ENCODE data around the gene CACNA1G. TPM values are rescaled to one million over a fixed set of nuclear protein-coding genes. Genes with fewer than 3 reads are reported as not detected.

Gene CACNA1G
- total RNA-seq: under 0.01 TPM

DNA sequence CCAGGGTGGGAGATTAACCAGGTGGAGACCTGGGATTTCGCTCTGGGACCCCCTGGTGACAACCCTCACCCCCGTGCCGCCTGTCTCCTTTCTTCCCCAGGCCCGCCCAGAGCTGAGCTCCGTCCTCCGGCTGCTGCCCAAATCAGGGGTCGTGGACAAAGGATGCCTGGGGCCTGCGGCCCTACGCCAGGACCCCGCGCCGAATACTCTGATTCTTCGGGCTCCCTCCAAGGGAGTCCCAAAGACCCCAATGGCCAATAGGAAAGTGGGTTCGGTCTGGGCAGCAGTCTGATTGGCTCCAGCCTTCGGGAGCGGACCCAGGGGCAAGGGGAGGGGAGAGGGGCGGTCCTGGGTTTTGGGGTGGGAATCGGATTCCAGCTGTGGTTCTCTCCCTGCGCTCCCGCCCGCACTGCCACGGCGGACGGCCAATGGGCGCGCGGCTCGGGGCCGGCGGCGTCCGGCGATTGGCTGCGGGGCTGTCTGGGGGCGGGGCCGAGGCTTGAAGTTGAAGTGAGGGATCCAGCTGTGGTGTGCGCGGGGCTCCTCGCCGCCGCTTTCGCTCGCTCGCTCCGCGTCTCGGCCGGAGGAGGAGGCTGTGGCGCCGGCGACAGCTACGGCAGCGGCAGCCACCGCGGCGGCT, at the start of gene CACNA1G:
Gene CACNA1G (plus strand): TSS at position 531 of the 640 bp plus-strand sequence. CDS start 745 bp downstream, outside the sequence.
- peak; percentile 59 to 87 (median 85) for DNase-seq (ENCODE audit: low read depth in 2 of 3, low spot score in 2 of 3)

DNA sequence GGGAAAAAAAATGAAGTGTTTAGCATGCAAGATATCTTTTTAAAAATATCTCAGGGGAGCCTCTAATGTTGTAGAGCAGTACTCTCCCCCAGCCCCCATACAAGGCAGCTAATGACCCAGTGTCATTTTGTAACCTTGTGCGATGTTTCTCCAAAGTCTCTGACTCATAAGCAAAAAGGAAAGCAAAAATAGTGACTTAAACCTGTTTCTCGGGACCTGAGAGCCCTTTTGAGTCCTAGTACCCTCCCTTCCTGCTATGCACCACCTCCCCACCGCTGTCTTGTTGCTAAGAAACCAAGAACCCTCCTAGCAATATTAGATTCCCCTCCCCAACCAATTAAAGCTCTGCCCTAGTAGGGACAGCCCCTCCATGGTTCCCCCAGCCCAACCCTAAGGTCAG, 49.5 kb upstream of the CACNA1G start:
- DNase-seq (ENCODE audit: low read depth in 2 of 3, low spot score in 2 of 3): peak in 1 of 3 donors; percentile 21

DNA sequence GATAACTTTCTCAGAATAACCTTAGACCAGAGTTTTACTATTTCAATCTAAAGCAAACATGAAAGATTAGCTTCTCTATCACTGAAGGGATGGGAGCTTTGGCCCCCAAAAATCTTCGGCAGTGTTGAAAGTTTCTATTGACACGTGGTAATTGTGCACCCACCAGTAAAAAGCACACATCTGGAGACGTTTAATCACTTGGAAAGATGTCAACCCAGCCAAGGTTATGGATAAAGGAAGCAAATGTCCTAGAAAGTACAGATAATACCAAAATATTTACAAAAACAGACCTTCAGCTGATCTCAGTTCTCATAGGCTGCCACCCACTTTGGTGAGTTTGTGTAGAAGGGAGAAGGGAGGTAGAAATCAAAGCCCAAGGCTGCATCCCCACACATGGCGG, 47.0 kb upstream of the CACNA1G start:
- no peak for DNase-seq (ENCODE audit: low read depth in 2 of 3, low spot score in 2 of 3)

DNA sequence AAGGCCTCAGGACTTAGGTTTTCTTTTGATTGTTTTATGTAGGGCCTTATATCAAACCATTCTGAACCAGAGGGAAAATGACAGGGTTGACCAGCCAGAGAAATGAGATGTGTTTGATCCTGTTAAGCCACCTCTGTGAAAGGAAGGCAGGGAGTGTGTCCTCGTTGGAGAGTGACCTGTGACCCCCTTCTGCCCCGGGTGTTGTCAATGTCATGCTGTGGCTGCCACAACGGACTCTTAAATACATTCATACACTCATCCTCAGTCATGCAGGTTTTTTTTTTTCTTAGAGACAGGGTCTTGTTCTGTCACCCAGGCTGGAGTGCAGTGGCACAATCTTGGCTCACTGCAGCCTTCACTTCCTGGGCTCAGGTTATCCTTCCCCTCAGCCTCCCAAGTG, 46.1 kb upstream of the CACNA1G start:
- DNase-seq (ENCODE audit: low read depth in 2 of 3, low spot score in 2 of 3): no peak

DNA sequence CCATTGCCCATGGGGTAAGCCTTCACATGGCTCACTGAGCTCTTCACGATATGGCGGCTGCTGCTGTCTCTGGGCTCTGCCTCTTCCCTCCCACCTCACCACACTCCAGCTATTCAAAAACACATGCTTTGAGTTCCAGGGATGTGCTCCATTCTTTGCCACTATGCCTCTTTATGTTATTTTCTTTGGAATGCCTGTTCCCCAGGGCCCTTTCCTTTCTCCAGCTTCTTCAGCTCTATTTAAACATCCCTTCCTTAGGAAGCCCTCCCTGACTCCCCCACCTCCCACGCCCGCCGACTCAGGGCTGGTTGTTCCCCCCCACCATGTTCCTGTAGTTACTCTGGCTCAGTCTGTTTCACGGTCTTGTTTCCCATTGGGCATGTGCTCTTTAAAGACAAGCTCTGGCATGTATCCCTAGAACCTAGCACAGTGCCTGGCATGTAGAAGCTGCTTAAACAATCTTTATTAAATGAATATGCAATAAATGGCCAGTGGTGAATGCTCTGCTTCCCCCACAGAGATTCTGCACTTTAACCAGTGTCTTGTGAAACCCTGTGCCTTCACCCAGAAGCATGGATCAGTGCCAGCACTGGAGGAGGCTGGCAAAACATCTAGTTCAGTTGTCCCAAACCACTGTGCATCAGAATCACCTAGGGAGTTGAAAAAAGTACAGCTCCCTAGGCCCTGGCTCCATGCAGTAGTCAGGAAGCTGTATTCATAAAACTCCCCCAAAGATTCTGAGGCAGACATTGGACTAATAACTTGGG, 45.4 kb upstream of the CACNA1G start:
- DNase-seq (ENCODE audit: low read depth in 2 of 3, low spot score in 2 of 3): no peak

DNA sequence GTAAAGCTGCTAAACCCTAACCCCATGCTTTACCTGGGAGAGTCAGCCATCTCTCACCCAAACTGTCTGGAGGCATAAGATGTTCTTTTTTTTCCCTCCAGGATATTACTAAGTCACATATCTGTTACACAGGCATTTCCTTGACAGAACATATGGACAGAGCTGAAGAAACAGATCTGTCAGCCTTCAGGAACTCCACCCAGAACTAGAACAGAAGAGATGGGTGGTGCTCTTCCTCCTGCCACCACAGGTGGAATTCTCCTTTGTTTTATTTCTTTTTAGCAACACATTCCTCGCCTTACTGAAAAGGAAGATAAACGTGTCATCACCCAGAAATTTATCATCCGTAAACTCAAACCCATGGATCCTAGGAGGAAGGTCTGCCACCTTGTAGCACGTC, 43.5 kb upstream of the CACNA1G start:
- no peak for DNase-seq (ENCODE audit: low read depth in 2 of 3, low spot score in 2 of 3)

DNA sequence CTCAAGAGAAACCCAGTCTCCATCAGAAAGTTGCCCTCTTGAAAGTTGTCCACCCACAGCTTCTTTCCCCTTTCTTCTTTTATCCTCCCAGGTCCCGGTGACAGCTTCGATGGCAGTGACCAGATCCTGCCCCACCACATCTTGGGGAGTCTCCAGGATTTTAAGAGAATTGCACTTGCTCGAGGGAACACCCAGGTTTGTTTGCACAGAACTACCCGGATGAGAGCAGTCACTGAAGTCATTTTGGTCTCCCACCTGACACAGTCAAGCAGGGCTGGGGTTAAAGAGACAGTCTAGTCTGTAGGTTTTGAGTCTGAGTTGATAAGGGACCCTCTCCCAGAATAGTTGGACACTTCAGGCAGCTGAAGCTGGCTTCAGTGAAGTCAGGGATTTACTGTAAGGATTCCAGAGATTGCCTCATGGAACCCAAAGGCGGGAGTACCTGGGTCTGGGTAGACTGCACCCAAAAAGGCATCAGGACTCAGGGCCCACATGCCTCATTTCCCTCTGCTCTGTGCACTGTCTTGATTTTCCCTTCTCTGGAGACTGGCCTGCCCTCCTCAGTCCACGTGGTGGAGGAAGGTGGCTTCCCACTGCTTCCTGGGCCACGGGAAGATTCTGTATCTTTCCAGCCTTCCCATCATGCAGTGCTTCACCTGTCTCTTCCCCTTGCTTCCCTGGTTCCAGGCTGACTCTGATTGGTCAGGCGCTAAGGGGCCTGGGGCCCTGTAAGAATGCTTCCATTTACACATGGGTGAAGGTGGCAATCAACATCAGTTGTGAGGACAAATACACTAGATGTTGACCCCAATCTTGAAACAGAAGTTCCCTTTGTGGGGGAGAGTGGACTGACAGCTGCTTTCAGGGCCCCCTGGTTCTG, 42.8 kb upstream of the CACNA1G start:
- DNase-seq (ENCODE audit: low read depth in 2 of 3, low spot score in 2 of 3): no peak

DNA sequence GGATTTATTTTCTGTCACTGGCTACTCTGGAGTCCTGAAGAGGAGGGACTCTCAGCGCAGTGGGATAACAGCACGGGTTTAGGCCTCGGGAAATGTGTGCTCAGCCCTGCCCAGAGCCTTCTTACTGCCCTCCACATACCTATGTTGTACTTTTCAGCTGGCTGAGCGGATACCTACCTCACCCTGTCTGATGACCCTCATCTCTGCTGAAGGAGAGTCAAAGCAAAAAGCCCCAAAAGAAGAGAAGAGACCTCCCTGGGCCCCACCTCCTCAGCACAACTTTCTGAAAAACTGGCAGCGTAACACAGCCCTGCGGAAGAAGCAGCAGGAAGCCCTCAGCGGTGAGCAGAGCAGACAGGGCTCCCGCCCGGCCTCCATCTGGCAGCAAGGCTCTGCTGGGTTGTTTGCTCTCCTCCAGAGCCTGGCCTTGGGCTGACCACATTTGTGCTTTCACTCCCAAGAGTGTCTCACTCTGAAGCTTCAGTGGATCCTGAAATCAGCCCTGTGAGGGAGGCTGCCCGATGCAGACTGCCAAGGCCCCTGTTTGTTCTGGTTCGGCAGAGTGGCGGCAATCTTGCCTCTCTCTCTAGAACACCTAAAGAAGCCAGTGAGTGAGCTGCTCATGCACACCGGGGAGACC, 42.0 kb upstream of the CACNA1G start:
- no peak for DNase-seq (ENCODE audit: low read depth in 2 of 3, low spot score in 2 of 3)

DNA sequence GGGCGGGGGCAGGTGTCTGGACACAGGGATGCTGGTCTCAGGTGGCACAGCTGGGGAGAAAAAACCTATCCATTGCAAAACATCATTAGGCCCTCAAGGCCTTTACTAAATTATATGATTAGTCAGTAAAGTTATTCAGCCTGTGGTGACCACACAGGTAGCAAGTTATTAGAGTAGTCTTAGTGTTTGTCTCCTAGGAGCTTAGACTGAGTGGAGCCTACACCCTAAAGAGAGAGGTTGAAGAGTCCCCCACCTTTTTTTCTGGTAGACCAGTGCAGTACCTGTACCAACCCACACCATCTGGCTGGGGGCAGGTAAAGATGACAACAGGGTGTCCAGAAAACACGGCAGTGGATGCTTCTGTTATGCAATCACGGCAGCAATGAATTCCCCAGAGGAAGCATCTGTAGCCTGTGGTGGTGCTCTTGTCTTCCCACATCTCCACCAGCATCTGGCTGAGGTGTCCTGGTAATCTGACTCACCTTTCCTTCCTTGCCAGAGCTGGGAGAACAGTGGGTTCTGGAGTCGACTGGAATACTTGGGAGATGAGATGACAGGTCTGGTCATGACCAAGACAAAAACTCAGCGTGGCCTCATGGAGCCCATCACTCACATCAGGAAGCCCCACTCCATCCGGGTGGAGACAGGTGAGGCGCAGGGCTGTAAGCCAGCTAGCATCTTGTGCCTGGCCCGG, 41.2 kb upstream of the CACNA1G start:
- no peak for DNase-seq (ENCODE audit: low read depth in 2 of 3, low spot score in 2 of 3)

DNA sequence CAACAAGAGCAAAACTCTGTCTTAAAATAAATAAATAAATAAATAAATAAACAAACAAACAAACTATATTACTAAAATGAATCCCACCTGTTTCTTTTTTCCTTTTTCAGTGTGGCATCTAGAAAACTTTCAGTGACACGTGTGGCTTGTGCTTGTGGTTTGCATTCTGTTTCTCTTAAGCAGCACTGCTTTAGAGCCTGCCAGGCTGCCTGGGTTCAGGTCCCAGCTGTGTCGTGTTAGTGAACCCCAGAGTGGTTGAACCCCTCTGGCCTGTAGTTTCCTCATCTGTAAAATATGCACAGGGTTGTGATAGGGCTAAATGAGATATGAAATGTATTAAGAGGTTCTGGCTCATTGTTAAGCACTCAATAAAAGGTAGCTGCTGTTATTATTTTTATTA, 40.0 kb upstream of the CACNA1G start:
- no peak for DNase-seq (ENCODE audit: low read depth in 2 of 3, low spot score in 2 of 3)

DNA sequence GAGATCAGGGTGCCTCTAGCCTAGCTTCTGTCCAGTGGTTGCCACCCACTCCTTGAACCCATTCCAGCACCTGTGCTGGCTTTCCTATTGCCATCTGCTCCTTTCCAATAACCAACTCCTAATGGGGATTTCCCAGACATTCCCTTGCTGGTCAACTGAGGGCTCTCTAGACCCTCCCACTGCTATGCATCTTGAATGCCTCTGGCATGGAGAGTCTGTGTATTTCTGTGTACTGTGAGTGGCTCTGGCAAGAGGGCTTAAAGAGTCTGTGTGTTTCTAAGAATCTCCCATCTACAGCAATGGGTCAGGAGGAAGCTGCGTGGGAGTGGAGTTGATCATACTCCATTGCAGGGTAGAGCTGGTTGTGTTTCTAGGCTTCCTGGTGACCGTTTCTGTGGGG, 39.0 kb upstream of the CACNA1G start:
- no peak for DNase-seq (ENCODE audit: low read depth in 2 of 3, low spot score in 2 of 3)

DNA sequence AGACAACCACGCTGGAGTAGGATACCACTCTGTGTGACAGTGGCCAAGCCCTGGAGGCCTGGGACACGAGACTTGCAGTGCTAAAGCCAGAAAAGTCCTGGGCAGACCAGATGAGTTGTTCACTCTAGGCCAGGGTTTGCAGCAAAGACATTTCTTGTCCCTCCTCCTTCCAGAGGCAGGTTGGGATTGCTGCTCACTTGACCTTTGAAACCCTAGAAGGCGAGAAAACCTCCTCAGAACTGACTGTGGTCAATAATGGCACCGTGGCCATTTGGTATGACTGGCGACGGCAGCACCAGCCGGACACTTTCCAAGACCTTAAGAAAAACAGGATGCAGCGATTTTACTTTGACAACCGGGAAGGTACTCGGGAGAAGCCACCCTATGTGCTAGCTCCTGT, 37.7 kb upstream of the CACNA1G start:
- DNase-seq (ENCODE audit: low read depth in 2 of 3, low spot score in 2 of 3): no peak

DNA sequence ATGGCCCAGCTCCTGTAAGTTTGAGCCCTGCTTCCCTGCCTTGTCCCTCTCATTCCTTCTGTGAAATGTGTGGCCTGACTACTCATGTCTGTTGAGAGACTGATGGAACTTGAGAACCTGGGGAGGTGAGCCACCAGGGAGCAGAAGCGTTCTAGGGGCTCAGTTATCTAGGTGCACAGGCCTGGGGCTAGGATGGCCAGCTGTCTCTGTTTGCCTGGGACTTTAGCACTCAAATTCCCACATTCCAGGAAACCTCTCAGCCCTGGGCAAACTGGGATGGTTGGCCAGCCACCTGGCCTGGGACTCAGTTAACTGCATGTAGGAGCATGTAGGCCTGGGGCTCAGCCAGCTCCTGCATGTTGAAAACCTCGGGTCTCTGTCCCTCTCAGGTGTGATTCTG, 37.3 kb upstream of the CACNA1G start:
- DNase-seq (ENCODE audit: low read depth in 2 of 3, low spot score in 2 of 3): no peak

DNA sequence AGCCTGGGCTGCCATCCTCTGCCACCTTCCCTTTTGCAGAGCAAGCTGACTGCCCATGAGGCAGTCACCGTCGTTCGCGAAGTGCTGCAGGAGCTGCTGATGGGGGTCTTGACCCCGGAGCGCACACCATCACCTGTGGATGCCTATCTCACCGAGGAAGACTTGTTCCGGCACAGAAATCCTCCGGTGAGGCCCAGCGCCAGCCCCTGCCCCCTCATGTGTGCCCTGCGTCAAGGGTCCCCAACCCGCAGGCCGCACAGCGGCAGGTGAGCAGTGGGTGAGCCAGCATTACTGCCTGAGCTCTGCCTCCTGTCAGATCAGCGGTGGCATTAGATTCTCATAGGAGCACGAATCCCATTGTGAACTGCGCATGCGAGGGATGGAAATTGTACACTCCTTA, 35.7 kb upstream of the CACNA1G start:
- no peak for DNase-seq (ENCODE audit: low read depth in 2 of 3, low spot score in 2 of 3)

DNA sequence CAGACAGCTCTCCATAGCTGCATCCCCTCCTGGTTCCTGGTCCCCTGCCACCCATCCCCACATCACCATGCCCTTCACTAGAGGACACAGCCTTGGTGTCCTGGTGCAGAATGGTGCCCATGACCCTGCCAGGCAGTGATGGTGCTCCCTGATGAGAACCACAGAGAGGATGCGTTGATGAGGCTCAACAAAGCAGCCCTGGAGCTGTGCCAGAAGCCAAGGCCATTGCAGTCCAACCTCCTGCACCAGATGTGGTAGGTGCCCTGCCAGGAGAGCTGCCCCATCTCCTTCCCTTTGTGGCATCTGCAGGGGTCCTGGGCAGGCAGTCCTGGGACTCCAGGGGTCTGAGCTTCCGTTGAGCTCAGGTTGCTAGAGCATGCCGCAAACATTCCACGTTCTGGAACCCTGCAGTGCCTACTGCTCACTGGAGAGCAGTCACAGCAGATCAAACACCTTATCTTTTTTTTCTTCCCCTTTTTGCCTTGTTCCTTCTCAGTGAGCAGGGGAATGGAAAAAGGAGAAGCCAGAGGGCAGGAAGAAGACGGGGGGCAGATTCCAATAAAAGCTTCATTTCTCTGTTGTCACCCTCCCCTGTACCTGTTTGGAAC, 33.3 kb upstream of the CACNA1G start:
- peak in 1 of 3 donors; percentile 25 for DNase-seq (ENCODE audit: low read depth in 2 of 3, low spot score in 2 of 3)

DNA sequence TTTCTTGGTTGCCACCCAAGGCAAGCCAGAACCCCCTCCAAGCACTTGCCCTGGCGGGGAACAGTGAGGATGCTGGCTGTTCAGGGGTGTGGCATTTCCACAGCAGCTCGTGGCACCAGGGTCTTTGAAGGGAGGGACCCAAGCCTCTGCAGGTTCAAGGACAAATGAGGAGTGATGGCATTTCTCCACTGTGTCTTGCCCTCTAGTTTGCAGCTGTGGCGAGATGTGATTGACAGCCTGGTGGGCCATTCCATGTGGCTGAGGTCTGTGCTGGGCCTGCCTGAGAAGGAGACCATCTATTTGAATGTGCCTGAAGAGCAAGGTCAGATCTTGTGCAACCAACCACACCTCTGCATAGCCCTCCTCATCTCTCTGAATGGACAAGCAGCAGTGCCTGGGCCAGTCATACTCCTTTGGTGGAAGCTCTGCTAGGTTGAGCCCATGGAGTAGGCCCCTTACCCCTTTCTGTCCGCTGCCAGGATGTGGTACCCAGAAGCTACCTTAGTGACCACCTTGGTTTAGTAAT, 32.5 kb upstream of the CACNA1G start:
- DNase-seq (ENCODE audit: low read depth in 2 of 3, low spot score in 2 of 3): no peak

DNA sequence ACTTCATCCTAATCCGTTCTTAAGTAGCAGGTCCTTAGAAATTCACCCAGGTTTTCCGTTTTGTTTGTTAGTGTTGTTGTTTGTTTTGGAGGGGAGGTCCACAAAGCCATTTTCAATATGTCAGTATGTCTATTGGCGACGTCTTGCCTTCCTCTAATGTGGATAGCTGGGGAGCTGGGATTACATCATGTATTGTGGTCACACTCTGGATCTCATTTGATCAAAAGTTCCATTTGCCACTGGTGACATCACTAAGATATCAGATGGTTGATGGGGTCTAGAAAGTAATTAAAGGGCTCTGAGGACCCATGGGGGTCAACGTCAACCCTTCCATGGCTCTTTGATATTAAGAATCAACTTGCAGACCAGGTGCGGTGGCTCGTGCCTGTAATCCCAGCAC, 30.7 kb upstream of the CACNA1G start:
- DNase-seq (ENCODE audit: low read depth in 2 of 3, low spot score in 2 of 3): no peak

DNA sequence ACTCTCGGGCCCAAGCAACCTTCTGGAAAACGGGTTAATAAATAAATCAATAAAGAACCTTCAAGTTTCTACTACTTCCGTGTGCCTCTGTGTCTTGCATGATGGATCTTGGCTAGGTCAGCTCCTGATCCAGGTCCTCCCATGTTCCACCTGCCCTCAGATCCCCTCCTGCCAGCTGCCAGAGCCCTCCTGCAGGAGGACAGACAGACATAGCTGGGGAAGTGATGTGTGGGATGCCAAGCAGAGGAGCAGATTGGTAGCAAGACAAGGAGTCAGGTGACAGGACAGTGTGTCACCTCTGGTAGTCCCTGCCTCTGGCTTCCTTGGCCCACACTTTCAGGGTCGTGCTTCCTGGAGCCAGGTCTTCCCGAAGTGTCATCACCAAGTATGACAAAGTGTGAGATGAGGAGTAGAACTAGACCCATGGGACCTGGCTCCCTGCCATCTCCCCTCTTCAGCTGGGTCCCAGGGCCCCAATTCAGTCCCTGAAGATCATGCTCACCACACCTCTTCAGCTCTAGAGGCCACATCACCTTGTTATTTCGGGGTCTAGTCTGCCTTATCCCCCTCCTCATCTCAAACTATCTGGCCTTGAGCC, 29.0 kb upstream of the CACNA1G start:
- no peak for DNase-seq (ENCODE audit: low read depth in 2 of 3, low spot score in 2 of 3)

DNA sequence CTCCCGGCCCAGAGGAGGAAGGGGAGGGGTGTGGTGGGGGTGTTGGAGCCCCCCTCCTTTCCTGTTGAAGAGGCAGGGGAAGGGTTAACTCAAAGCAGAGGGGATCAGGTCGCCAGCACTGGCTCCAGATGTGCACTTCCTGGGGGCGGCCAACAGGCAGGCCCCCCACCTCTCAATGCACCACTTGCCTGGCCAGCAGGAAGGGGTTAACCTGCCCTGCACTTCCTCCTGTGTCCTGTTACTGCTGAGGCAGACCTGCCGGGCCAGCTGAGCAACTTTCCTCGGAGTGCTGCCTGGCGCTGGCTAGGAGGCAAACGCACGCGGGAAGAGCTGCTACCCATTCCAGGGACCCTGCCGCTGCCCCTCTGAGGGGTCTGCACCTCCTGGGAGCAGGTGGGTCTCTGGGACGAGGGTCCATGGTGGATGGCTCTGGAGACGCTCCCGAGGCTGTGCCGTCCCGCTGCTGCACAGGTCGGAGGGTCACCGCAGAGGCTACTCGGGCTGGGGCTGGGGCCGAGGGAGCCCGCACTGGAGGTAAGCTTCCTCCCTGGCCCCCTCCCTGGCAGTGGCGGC, 28.0 kb upstream of the CACNA1G start, which contains the start of gene EPN3:
Gene EPN3 (plus strand): TSS at position 284 of the 573 bp plus-strand sequence. CDS start 3,822 bp downstream, outside the sequence.
- peak in 1 of 3 donors; percentile 21 for DNase-seq (ENCODE audit: low read depth in 2 of 3, low spot score in 2 of 3)
